Dedifferentiated amniotic fluid mesenchymal stem cell (primary cell): ENCODE measurements around the gene COL16A1.

Experiments used
- DNase-seq: peaks from one replicate; pipeline ENCODE4 v3.0.0-alpha.2; 2016; ENCODE audit errors: extremely low spot score

The COL16A1 gene

GRCh38 chr1:31665234-31665878 lies 38.5 kb downstream of the COL16A1 start:
- no peak for DNase-seq

- no peak for DNase-seq
Observed at GRCh38 chr1:31664528-31664927, 39.3 kb downstream of the COL16A1 start.

DNA sequence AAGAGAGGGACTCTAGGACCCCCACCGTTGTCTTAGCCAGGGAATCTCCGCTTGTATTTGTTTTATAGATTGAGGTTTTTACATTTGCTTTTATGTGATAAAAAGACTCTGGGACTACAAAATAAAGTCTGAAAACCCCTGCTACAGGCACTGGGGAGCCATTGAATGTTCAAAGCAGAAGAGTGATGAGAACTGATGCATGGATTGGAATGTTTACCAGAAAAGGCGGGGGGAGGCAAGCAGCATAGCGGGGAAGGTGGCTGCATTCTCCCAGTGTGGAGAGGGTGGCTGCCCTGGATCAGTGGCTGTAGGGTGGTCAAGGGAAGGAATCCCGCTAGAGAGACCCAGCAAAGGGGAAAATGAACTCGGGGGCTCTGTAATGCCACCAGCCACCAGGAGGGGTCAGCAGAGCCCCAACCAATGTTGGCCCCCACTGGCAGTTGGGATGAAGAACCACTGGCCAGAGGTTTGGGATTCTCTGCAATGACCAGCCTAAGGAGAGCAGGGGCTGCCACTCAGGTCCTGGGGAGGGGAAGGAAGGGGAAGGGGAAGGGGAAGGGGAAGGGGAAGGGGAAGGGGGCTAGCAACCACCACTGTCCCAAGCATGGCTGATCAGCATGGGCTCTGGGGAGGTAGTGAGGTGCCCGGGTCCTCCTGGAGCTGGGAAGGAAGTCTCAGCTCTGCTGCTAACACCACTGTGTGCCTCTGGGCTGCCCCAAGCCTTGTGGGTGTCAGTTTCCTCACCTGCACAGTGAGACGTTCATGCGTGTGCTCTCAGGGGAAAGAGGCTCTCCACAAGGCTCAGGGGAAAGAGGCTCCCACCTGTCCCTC lies 40.0 kb downstream of the COL16A1 start:
- DNase-seq: no peak

- no peak for DNase-seq
Observed at GRCh38 chr1:31662463-31662862, 41.4 kb downstream of the COL16A1 start.

DNA sequence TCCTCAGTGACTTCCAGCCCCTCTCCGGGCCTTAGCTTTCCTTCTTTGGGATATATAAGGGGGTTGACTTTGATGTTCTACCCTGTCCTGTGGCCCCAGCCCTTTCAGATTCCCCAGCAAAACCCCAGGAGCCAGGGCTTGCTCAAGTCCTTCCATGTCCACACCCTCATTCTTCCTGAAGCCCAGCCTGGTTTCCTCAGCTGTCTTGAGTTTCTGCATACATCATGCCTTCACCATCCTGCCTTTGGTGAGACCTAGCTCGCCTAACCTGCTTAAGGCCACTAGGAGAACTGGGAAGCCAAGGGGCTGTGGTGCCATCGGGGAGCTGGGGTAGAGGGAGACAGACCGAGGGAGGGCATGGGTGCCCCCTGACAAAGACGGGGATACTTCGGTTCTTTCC lies 42.0 kb downstream of the COL16A1 start:
- no peak for DNase-seq

DNA sequence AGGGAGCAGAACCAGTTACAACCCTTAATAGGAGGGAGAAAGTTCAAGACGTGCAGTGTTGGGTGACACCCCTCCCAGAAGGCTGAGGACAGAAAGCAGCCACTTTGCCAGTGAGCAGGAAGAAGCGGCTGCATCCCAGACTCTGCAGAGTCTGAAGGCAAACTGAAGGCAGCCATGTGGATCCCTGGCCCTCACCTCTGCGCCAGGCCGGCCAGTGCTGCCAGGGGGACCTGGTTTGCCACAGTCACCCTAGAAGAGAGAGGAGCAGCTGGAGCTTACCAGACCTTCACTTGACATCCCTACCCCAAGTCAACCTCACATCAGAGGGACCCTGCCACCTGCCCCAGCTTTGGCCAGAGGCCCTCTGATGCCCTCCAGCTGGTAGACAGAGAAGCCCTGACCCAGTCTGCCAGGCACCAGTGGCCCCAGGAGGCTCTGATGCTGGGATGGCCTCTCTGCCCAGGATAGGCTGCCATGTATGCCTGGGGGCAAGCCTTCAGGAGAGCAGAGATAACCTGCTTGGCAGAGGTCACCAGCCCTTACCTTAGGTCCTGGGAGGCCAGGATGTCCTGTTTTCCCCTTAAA lies 42.9 kb downstream of the COL16A1 start:
- no peak for DNase-seq

DNA sequence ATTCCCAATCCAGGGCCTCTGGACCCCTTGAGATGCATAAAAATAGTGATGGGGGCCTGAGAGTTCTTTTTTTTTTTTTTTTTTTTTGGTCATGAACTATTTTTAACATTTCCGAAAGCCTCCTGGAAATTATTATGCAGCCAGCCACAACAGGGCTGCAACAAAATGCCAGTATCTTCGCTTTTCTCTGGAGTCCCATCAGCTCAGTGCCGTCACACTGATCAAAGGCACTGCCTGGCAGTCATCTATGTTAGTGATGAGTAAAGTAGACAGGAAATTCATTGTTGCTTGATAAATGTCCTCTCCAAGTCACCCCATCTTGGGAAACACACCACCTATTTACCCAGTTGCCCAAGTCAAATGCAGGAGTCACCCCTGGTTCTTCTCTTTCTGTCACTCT lies 43.9 kb downstream of the COL16A1 start:
- DNase-seq: no peak

- no peak for DNase-seq
Observed at GRCh38 chr1:31658721-31659120, 45.1 kb downstream of the COL16A1 start.

DNA sequence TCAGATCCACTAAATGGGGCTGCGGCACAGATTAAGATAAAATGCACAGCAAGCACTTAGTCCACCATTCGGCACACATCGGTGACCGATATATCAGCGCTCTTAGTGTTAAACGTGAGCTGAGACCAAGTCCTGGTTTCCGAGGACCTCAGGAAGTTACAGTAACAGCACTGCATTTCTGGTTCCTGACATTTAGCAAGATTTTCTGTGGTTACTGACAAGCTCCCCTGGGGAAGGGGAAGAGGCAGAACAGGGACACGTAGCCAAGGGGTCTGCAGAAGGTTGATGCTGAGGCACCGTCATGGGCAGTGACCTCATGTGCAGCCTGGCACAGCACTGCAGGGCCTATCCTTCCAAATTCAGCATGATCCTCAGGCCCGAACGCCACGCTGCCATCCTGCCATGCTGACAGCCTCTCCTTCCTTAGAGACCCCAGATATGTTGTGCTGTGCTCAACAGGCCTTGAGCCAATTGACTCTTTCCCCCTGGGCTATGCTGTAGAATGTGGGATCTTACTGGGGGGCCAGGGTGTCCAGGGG lies 45.8 kb downstream of the COL16A1 start:
- no peak for DNase-seq

DNA sequence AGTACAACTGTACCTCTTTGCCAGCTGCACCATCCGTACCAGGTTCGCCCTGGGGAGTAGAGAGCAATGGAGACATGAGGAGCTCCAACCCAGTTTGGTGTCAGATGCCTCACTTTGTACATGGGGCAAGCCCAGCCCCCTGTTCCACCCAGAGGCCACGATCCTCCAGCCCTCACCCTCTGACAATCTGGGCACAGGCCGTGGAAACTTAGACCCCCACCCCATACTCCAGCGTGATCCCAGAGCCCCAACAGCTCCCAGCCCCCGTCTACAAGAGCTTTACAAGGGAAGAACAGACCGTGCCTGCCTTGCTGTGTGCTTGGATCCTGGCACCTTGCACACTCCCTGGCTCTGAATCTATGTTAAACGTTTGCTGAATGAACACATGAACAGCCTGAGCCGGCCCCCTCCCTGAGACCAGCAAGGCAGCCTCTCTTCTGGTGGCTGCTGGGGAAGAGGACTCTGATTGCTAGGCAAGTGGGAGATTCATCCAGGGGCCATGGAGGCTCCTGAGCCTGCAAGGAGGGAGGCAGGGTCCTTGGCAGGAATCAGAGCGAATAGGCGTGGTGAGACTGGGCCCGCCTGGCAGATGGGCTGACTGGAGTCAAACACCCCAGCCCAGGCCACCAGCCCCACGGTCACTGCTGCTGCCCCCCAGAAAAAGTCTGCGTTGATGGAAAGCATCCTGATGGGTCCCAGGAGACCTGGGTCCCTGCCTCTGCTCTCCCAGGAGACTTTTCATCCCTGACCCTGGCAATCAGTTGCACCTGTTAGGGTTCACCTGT lies 46.6 kb downstream of the COL16A1 start:
- no peak for DNase-seq

DNA sequence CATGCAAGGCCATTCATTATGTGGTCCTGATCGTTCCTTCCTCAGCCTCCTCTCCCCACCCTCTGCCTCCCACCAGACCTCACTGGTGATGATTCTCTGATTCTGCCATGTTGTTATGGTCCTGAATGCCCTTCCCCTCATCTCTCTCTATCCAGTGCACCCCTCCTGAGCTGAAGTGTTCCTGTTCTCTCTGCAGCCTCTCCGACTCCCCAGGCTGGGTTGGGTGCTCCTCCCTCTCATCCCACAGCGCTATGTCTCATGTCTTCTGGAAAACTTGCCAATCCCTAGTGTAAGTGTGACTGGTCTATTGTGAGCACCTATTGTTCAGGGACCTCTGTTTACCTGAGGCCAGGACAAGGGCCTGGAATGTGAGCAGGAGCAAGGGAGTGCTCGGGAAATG lies 48.1 kb downstream of the COL16A1 start:
- no peak for DNase-seq

- DNase-seq: no peak
Observed at GRCh38 chr1:31655104-31655503, 48.7 kb downstream of the COL16A1 start.

DNA sequence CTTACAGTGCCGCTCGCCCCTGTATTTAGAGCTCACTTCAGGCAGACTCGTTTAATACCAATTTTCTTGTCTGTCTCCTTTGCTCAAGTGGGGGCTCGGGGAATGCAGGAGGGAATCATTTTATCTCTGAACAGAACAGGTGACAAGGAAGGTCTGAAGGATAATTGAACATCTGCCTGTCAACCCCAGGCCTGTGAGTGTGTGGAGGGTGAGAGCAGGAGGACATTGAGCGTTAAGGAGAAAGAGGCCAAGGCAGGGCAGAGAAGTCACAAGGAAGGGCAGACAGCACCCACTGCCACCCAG lies 49.4 kb downstream of the COL16A1 start:
- DNase-seq: no peak

- no peak for DNase-seq
Observed at GRCh38 chr1:31653717-31654473, 49.9 kb downstream of the COL16A1 start.

DNA sequence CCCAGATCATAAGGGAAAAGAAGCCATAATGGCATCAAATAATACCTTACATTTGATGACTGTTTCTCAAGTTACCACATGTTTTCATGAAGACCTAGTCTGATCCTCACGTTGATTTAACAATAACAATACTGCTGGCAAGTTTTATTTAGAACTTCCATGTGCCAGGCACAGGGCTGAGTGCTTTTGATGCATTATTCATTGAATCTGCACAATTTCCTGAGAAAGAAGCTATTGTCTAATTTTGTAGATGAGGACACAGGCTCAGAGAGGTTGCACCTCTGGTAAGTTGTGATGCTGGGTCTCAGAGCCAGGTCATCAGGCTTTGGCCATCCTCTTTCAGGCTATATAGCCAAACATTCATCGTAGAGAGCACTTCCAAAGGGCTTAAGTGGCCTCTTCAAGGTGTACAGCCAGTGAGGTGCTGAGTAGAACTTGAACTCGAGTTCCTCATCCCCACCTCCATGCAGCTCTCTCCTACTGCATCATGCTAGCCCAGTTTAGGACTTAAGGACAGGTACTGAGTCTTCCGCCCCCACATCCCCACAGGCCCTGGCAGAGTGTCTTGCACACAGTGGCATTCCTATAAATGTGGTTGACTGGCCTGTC lies 50.8 kb downstream of the COL16A1 start:
- no peak for DNase-seq

DNA sequence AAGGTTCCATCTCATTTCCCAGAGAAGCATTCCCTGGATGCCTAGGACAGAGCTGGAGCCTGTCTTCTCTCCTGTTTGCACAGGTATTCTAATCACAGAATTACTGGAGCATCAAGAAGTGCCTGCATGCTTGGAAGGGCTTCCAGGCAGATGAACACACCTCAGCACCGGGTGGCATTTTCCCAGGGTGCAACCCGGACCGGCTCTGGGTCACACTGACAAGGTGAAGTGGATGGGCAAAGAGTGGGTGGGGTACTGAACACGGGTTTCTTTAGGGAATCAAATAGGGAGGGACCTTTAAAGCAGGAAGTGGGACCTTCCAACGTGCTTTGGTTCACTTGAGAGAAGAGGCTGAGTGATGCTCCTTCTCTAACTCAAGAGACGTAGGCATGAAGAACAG lies 52.1 kb downstream of the COL16A1 start:
- no peak for DNase-seq

- no peak for DNase-seq
Observed at GRCh38 chr1:31651089-31651420, 52.8 kb downstream of the COL16A1 start.

DNA sequence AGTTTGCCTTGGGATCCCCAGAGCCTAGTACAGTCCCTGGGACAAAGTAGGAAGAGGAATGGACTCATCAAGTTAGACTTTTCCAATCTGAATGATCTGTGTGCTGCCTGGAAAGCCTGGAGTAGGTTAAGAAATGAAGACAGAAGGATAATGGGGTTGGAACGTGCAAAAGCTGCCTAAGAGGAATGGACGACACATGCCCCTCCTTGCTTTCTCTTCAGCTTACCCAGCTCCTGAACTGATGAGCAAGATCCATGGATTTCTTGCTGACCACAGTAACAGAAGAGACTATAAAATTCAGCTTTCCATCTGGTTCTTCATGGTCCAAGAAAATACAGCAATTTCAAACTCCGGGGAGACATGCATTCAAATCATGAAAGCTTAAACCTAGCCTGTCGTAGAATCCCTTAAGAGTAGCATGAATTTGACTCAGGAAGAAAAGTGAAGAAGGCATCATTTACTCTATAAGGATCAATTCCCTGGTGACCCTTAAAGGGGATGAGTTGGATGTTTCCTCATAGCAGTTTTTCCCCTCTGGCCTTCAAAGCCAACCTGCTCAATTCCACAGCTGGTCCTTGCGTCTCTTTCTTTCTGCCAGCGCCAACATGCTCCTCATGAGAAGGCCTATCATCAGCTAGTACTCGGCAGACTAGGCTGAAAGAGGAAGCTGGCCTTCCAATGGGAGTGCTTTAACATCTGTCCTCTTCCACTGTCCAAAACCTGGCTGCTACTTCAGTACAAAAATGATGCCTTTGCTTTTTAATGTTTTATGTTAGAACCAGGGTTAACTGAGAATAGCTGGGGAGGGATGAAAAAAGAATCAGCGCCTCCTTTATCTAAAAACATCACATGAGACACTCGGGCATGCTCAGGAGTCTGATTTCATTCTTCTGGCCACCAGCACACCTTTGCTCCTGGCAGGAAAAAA lies 53.4 kb downstream of the COL16A1 start:
- no peak for DNase-seq

DNA sequence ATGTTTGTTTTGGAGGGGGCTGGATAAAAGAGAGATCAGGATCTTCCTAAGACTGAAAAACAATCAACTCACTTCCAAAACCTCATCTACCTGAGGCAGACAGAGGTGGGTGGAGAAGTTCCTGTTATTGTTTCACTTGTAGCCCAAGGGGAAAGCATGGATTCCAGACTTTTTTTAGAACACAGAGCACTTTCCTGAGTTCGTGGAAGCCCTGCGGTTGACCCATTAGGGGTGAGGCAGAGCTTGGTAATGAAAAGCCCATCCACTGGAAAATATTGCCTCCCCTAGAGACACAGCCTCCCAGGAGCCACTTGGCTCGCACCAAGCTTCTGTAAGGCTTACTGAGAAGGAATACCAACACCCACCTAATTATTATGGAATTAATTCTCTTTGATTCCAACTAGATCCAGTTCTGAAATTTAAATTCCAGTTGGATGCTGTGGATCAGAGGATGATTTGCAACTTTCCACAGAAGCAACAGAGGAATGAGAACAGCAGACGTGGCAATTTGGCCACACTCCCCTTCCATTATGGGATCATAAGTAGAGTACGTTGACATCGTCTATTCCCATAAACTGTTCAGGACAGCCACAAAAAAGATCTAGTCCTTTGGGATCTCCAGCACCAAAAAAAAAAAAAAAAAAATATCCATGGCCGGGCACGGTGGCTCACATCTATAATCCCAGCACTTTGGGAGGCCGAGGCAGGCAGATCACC lies 55.0 kb downstream of the COL16A1 start:
- DNase-seq: no peak
